SKM-1 (cell line): ENCODE measurements around the gene TSPAN33.

ENCODE experiments used
- DNase-seq: peaks from one replicate; lab custom pipeline; 2025; ENCODE audit not compliant: unreplicated experiment; lab: John Stamatoyannopoulos, UW

The TSPAN33 gene

GRCh38 chr7:129134356-129134987 is 10.0 kb upstream of the TSPAN33 start:
- peak; percentile 27 for DNase-seq

DNA sequence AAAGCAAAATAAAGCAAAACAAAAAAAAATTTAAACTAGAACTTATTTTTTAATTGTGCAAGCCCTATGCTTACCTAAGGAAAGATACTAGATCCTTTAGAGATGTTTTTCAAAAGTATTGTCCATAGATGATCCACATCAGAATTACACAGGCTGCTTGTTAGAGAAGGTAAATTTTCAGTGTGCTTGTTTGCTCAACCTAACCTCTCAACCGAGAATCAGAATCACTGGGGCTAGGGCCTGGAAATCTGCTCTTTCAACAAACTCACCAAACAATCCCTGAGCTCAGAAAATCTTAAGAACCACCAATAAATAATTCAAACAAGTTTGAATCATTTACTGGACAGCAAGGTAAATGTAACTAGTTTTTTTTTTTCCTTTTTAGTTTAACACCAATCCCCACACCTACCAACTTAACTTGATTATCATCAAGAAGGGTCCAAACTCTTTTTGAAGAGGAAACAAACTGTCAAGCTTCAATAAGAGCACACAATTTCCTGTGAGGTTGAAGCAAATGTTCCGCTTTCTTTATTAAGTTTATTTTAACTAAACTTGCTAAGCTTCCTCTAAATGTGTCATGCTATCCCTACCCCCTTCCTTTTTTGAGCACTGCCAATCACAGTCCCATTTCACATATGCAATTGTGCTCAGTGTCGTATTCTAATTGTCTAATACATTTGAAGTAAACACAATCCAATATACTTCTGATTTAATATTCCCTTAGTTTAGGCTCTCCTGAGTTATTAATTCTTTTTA is 7.4 kb upstream of the TSPAN33 start:
- DNase-seq, result no peak

DNA sequence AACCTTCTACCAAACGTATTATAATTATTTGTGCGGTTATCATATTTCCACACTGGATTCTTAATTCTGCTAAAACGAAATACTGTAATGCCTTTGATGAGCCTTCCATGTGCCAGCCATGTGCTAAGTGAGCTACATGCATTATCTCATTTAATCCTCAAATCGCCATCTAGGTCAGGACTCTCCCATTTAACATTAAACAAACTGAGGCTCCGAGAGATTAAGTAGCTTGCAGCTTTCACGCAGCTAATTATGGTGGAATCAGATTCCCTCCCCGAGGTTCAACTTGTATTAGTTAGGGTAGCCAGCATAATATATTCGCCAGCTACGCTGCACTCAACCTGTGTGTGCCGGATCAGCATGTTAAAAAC is 798 bp upstream of the TSPAN33 start:
- no peak for DNase-seq

- DNase-seq, result no peak
Measured at GRCh38 chr7:129144834-129145668, 544 bp downstream of the TSPAN33 start.

DNA sequence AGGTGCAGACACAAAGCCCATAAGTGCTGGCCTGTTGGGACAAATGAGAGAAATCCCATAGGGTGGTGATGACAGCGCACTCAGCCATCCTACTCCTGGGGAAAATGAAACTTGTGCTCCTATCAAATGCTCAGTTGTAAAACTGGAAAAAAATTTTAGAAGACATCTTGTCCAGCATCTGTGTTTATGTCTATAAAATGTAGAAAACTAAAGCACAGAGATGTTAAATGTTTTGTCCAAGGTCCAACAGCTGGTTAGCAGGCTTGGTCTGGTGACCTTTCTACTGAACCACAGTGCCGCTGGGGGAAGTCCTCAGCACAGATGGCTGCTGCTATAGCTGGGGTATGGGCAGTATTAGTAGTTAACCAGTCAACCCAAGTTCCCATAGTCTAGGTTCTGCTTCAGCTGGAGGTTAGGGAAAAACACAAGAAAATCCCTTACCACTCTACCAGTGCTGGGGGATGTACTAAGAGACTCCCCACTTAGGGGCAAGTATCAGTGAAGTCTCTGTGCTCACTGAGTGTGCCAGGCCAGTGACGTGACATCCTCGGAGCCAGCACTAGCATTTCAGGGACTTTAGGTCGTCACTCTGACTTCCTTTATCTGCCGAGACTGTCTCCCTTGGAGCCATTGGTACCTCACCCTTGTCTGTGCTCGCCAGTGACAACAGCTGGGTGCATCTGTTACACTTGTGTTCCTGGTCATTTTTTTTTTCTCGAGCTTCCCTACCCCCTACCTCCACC is 1.9 kb downstream of the TSPAN33 start:
- no peak for DNase-seq

DNA sequence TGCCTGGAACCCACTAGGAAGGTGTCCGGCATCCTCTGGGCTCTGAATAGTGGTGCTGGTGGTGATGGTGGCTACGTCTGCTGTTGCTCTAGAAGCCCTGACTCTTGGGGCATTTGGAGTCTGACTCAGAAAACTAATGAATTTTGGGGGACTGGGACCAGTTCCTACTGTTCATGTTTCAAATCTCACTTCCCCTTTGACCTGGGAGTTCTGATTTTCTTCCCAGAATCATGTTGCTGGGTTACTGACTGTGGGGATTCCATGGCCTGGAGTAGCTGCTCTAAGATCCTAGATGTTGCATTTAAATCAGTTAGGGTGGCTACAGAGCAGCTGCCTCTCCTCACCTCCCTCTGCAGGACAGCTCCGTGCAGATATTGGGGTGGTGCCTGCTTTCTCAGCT is 3.2 kb downstream of the TSPAN33 start:
- DNase-seq, result no peak

- DNase-seq, result no peak
Measured at GRCh38 chr7:129149511-129149910, 5.0 kb downstream of the TSPAN33 start.

- DNase-seq, result no peak
Measured at GRCh38 chr7:129150199-129150996, 5.9 kb downstream of the TSPAN33 start.

DNA sequence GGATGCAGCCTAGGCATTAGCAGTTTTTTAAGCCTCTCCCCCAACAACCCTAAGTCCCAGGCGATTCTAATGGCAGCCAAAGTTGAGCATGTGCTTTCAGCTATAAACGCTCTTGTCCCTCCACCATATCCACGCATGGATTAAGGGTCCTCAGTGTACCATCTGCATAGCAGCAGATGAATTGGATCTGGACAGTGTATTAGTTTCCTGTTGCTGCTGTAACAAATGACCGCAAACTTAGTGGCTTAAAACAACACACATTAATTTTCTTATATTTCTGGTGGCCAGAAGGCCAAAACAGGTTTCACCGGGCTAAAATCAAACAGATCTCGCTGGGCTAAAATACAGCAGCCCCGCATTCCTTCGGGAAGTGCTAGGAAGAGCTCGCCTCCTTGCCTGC is 13.1 kb downstream of the TSPAN33 start:
- no peak for DNase-seq

- DNase-seq, result no peak
Measured at GRCh38 chr7:129159539-129159938, 15.0 kb downstream of the TSPAN33 start.

DNA sequence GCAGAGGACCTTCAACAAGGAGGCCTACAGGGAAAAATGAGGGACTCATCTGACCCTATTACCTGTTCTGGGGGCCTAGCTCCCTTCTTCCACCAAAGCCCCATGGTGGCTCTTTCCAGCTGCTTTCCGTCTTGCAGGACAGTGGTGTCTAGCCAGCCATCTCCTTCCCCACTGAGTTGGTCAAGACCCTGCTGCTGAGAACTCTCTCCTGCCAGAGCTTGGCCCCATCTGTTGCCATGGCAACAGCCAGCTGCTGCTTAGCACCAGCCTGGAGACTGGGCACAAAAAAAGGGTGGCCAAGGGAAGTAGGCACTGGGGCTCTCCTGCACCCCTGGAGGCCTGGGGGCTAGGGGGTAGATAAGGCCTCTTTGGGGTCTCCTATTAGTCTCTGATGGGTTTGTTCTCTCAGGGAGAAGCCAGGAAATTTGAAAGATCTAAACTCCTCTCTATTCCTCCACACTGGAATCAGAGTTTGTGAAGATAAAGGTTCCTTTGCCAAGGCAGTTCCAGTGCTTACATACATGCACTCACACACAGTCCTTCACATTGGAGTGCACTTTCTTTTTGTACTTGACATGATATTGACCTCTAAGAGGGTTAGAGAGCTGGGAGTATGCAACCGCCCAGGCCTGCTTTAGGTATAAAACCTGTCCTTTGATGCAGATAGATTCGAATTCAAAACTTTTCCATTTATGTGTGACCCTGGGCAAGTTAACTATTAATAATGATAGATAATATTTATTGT is 15.8 kb downstream of the TSPAN33 start:
- no peak for DNase-seq

- no peak for DNase-seq
Measured at GRCh38 chr7:129161524-129162225, 17.2 kb downstream of the TSPAN33 start.

GRCh38 chr7:129162732-129163131 is 18.2 kb downstream of the TSPAN33 start:
- DNase-seq, result no peak

- peak; percentile 26 for DNase-seq
Measured at GRCh38 chr7:129163875-129164544, 19.5 kb downstream of the TSPAN33 start.

- no peak for DNase-seq
Measured at GRCh38 chr7:129166745-129167144, 22.2 kb downstream of the TSPAN33 start.

- no peak for DNase-seq
Measured at GRCh38 chr7:129167817-129168216, 23.3 kb downstream of the TSPAN33 start.

GRCh38 chr7:129168231-129169021 is 23.9 kb downstream of the TSPAN33 start:
- DNase-seq, result no peak

- no peak for DNase-seq
Measured at GRCh38 chr7:129169171-129169671, 24.7 kb downstream of the TSPAN33 start.
